Activated T-helper 2 cell treated with anti-CD3 and anti-CD28 coated beads, Interferon-gamma antibody, Interleukin-2, Interleukin-4, amounts not matched to agents 10 μg/mL and 5 μg/mL and 100 μg/mL, durations not matched to agents 14 hours and 24 hours and 36 hours (primary cell): ENCODE results near the gene FARP1. TPM values are rescaled to one million over a fixed set of nuclear protein-coding genes. Genes with fewer than 3 reads are reported as not detected.
"Not testable (repeated sequence)": the region's sequence is repeated elsewhere in the genome, so short reads cannot be mapped to it uniquely, and the experiment has no call there.

ENCODE experiments used
- DNase-seq: peaks from one replicate; pipeline ENCODE4 v3.0.0; 2021; ENCODE audit warnings: low spot score
- H3K27ac Mint-ChIP-seq: one replicate; pipeline ENCODE4 v1.8.0; 2021; ENCODE audit warnings: mixed read lengths
- H3K27me3 Mint-ChIP-seq: one replicate; pipeline ENCODE4 v1.8.0; 2021; ENCODE audit warnings: low read depth, mixed read lengths
- H3K36me3 Mint-ChIP-seq: one replicate; pipeline ENCODE4 v1.8.0; 2021; ENCODE audit warnings: low read depth, mixed read lengths
- H3K4me1 Mint-ChIP-seq: one replicate; pipeline ENCODE4 v1.8.0; 2021; ENCODE audit warnings: low read depth, mixed read lengths
- H3K4me3 Mint-ChIP-seq: one replicate; pipeline ENCODE4 v1.8.0; 2021; ENCODE audit warnings: low read depth, mild to moderate bottlenecking, moderate library complexity, mixed read lengths
- H3K9me3 Mint-ChIP-seq: one replicate; pipeline ENCODE4 v1.8.0; 2021; ENCODE audit warnings: mixed read lengths
- intact Hi-C: fragments of 100-400 bp; cut with micrococcal nuclease; formaldehyde crosslinking; loops from one replicate; pipeline ENCODE4 v1.15.1; 2023
- total RNA-seq: library from RNA; stranded (reverse); gene quantifications from 2 replicates; pipeline ENCODE4 v1.2.3, GENCODE V29; 2022

FARP1 gene
- total RNA-seq, 1 donor from 2014 or later: 0.89 TPM

GRCh38 chr13:98254513-98254912, 111.6 kb downstream of the FARP1 start:
- H3K27ac Mint-ChIP-seq: no peak overlapping the region
- no peak for DNase-seq
- H3K27me3 Mint-ChIP-seq: peaks cover 7% of the 10 kb centered on the region
- H3K36me3 Mint-ChIP-seq: no peaks in the 10 kb centered on the region
- no peaks in the 10 kb centered on the region for H3K4me1 Mint-ChIP-seq
- H3K9me3 Mint-ChIP-seq: no peaks in the 10 kb centered on the region
- no peak overlapping the region for H3K4me3 Mint-ChIP-seq
- intact Hi-C loops: no loop called here

- intact Hi-C loops: no loop called here
These were observed 115.3 kb downstream of the FARP1 start for GRCh38 chr13:98258226-98258625.

GRCh38 chr13:98260357-98261164, 117.7 kb downstream of the FARP1 start:
- no peak overlapping the region for H3K4me3 Mint-ChIP-seq
- no peak for DNase-seq
- no peaks in the 10 kb centered on the region for H3K4me1 Mint-ChIP-seq
- intact Hi-C loops: no loop called here
- H3K36me3 Mint-ChIP-seq: no peaks in the 10 kb centered on the region
- no peaks in the 10 kb centered on the region for H3K9me3 Mint-ChIP-seq
- no peaks in the 10 kb centered on the region for H3K27me3 Mint-ChIP-seq
- H3K27ac Mint-ChIP-seq: no peak overlapping the region

More at GRCh38 chr13:98258226-98258625, 115.3 kb downstream of the FARP1 start:
- peaks cover 3% of the 10 kb centered on the region for H3K27me3 Mint-ChIP-seq
- no peaks in the 10 kb centered on the region for H3K4me1 Mint-ChIP-seq
- no peak for DNase-seq
- H3K27ac Mint-ChIP-seq: no peak overlapping the region
- no peaks in the 10 kb centered on the region for H3K36me3 Mint-ChIP-seq
- no peak overlapping the region for H3K4me3 Mint-ChIP-seq
- no peaks in the 10 kb centered on the region for H3K9me3 Mint-ChIP-seq

- H3K27ac Mint-ChIP-seq: no peak overlapping the region
- intact Hi-C loops: no loop called here
- H3K9me3 Mint-ChIP-seq: no peaks in the 10 kb centered on the region
- no peaks in the 10 kb centered on the region for H3K4me1 Mint-ChIP-seq
- DNase-seq: no peak
- H3K36me3 Mint-ChIP-seq: no peaks in the 10 kb centered on the region
- H3K27me3 Mint-ChIP-seq: no peaks in the 10 kb centered on the region
- H3K4me3 Mint-ChIP-seq: no peak overlapping the region
These were observed 118.3 kb downstream of the FARP1 start for GRCh38 chr13:98261165-98261702.

- H3K27me3 Mint-ChIP-seq: no peaks in the 10 kb centered on the region
- DNase-seq: no peak
- H3K9me3 Mint-ChIP-seq: no peaks in the 10 kb centered on the region
- no peaks in the 10 kb centered on the region for H3K4me1 Mint-ChIP-seq
- no peaks in the 10 kb centered on the region for H3K36me3 Mint-ChIP-seq
- intact Hi-C loops: no loop called here
- no peak overlapping the region for H3K4me3 Mint-ChIP-seq
- no peak overlapping the region for H3K27ac Mint-ChIP-seq
These were observed 119.4 kb downstream of the FARP1 start for GRCh38 chr13:98262292-98262691.

- Mint-ChIP-seq H3K9me3 (no peaks in the 10 kb centered on the region), H3K36me3 (no peaks in the 10 kb centered on the region), H3K27me3 (no peaks in the 10 kb centered on the region), H3K4me3 (no peak overlapping the region), H3K27ac (no peak overlapping the region), H3K4me1 (no peaks in the 10 kb centered on the region)
- intact Hi-C loops: no loop called here
- no peak for DNase-seq
These were observed 120.9 kb downstream of the FARP1 start for GRCh38 chr13:98263841-98264240.

GRCh38 chr13:98264877-98265276, 122.0 kb downstream of the FARP1 start:
- no peaks in the 10 kb centered on the region for H3K9me3 Mint-ChIP-seq

GRCh38 chr13:98265692-98266551, 123.0 kb downstream of the FARP1 start:
- DNase-seq: no peak
- Mint-ChIP-seq H3K36me3 (no peaks in the 10 kb centered on the region), H3K4me1 (no peaks in the 10 kb centered on the region), H3K4me3 (no peak overlapping the region), H3K9me3 (no peaks in the 10 kb centered on the region), H3K27me3 (no peaks in the 10 kb centered on the region), H3K27ac (no peak overlapping the region)
- intact Hi-C loops: no loop called here

More at GRCh38 chr13:98264877-98265276, 122.0 kb downstream of the FARP1 start:
- intact Hi-C loops: no loop called here
- DNase-seq: no peak
- Mint-ChIP-seq H3K4me1 (no peaks in the 10 kb centered on the region), H3K27me3 (no peaks in the 10 kb centered on the region), H3K36me3 (no peaks in the 10 kb centered on the region), H3K27ac (no peak overlapping the region), H3K4me3 (no peak overlapping the region)

- H3K27ac Mint-ChIP-seq: no peak overlapping the region
- no peaks in the 10 kb centered on the region for H3K36me3 Mint-ChIP-seq
- no peaks in the 10 kb centered on the region for H3K27me3 Mint-ChIP-seq
- no peak overlapping the region for H3K4me3 Mint-ChIP-seq
- no peaks in the 10 kb centered on the region for H3K9me3 Mint-ChIP-seq
- intact Hi-C loops: no loop called here
- DNase-seq: no peak
- no peaks in the 10 kb centered on the region for H3K4me1 Mint-ChIP-seq
These were observed 124.4 kb downstream of the FARP1 start for GRCh38 chr13:98267080-98267912.

- Mint-ChIP-seq H3K27ac (no peak overlapping the region), H3K9me3 (no peaks in the 10 kb centered on the region), H3K4me1 (no peaks in the 10 kb centered on the region), H3K4me3 (no peak overlapping the region), H3K27me3 (peaks cover 1% of the 10 kb centered on the region), H3K36me3 (no peaks in the 10 kb centered on the region)
- DNase-seq: no peak
- intact Hi-C loops: no loop called here
These were observed 126.5 kb downstream of the FARP1 start for GRCh38 chr13:98269386-98269785.

- Mint-ChIP-seq H3K9me3 (no peaks in the 10 kb centered on the region), H3K36me3 (no peaks in the 10 kb centered on the region), H3K27ac (no peak overlapping the region), H3K4me1 (no peaks in the 10 kb centered on the region), H3K4me3 (no peak overlapping the region), H3K27me3 (peaks cover 5% of the 10 kb centered on the region)
- intact Hi-C loops: no loop called here
- no peak for DNase-seq
These were observed 127.9 kb downstream of the FARP1 start for GRCh38 chr13:98270819-98271218.

GRCh38 chr13:98271646-98272045, 128.8 kb downstream of the FARP1 start:
- H3K4me3 Mint-ChIP-seq, intact Hi-C loops, H3K4me1 Mint-ChIP-seq, H3K27ac Mint-ChIP-seq, H3K27me3 Mint-ChIP-seq, DNase-seq, H3K36me3 Mint-ChIP-seq, H3K9me3 Mint-ChIP-seq: not testable (repeated sequence)
